Peyer's patch (tissue), 4 donors: ENCODE data around the gene HSD11B1L.

Source experiments
- CTCF ChIP-seq, 6 experiments: fragments of 450-650 bp in 4 of 6; fragments of 200-600 bp in 2 of 6; sonication (generic) in 1 of 6; IDR thresholded peaks; one replicate each; pipeline ENCODE4 v1.5.1; 2017 to 2019; ENCODE audit warnings: antibody characterized with exemption in 6 of 6, mild to moderate bottlenecking in 3 of 6, moderate library complexity in 1 of 6
- POLR2A ChIP-seq, 2 donors: fragments of 450-650 bp; IDR thresholded peaks; one replicate each; pipeline ENCODE4 v1.5.1; 2017; ENCODE audit warnings: antibody characterized with exemption in 2 of 2, mild to moderate bottlenecking in 2 of 2, moderate library complexity in 2 of 2

- TF ChIP-seq CTCF (IDR thresholded peaks at IDR 0.05) (no peak), POLR2A (IDR thresholded peaks at IDR 0.05) (no peak)
These were observed 36.8 kb upstream of the HSD11B1L start for GRCh38 chr19:5644037-5644436.
